GM23248 (cell line): Measurements from ENCODE around the gene EXOC1. TPM values are rescaled to one million over a fixed set of nuclear protein-coding genes. Genes with fewer than 3 reads are reported as not detected.
"Not testable (repeated sequence)": the region's sequence is repeated elsewhere in the genome, so short reads cannot be mapped to it uniquely, and the experiment has no call there.

Experiments
- DNase-seq: peaks from one replicate; pipeline ENCODE4 v3.0.0-alpha.2; 2015
- H2AFZ ChIP-seq: fragments of 200-600 bp; sonication (generic); 2 replicates; pipeline ENCODE4 v1.6.1; 2016; ENCODE audit warnings: antibody characterized with exemption
- H3F3A ChIP-seq: fragments of 200-600 bp; sonication (generic); 2 replicates; pipeline ENCODE4 v1.6.1; 2016; ENCODE audit warnings: mild to moderate bottlenecking, antibody characterized with exemption, mixed run types; ENCODE audit not compliant: insufficient read depth
- H3K27ac ChIP-seq: fragments of 200-600 bp; sonication (generic); 2 replicates; pipeline ENCODE4 v1.5.1; 2016; ENCODE audit warnings: mild to moderate bottlenecking
- H3K27me3 ChIP-seq: fragments of 200-600 bp; sonication (generic); replicated peaks from 2 replicates; pipeline ENCODE4 v1.6.1; 2016; ENCODE audit warnings: mild to moderate bottlenecking; ENCODE audit not compliant: insufficient read depth
- H3K36me3 ChIP-seq: fragments of 200-600 bp; sonication (generic); 2 replicates; pipeline ENCODE4 v1.6.1; 2016; ENCODE audit warnings: low read depth, mild to moderate bottlenecking
- H3K4me1 ChIP-seq: fragments of 200-600 bp; sonication (generic); 2 replicates; pipeline ENCODE4 v1.6.1; 2016; ENCODE audit warnings: mild to moderate bottlenecking; ENCODE audit not compliant: insufficient read depth
- H3K4me2 ChIP-seq: fragments of 200-600 bp; sonication (generic); one replicate; pipeline ENCODE4 v1.6.1; 2016; ENCODE audit warnings: mild to moderate bottlenecking; ENCODE audit not compliant: unreplicated experiment
- H3K4me3 ChIP-seq: fragments of 200-600 bp; sonication (generic); 2 replicates; pipeline ENCODE4 v1.5.1; 2016; ENCODE audit warnings: mild to moderate bottlenecking
- H3K79me2 ChIP-seq: fragments of 200-600 bp; sonication (generic); 2 replicates; pipeline ENCODE4 v1.6.1; 2016; ENCODE audit warnings: mild to moderate bottlenecking; ENCODE audit not compliant: insufficient read depth
- H3K9ac ChIP-seq: fragments of 200-600 bp; sonication (generic); 2 replicates; pipeline ENCODE4 v1.6.1; 2016; ENCODE audit warnings: mild to moderate bottlenecking
- H3K9me2 ChIP-seq: fragments of 200-600 bp; sonication (generic); 2 replicates; pipeline ENCODE4 v1.6.1; 2016; ENCODE audit warnings: mixed run types, mild to moderate bottlenecking, moderate library complexity; ENCODE audit not compliant: insufficient read depth
- H3K9me3 ChIP-seq: fragments of 200-600 bp; sonication (generic); one replicate; pipeline ENCODE4 v1.6.1; 2017; ENCODE audit warnings: low read depth
- H4K20me1 ChIP-seq: fragments of 200-600 bp; sonication (generic); 2 replicates; pipeline ENCODE4 v1.6.0; 2016; ENCODE audit not compliant: insufficient read depth
- EZH2 ChIP-seq: fragments of 200-600 bp; sonication (generic); IDR thresholded peaks from 2 replicates; pipeline ENCODE4 v1.6.1; 2018; ENCODE audit warnings: antibody characterized with exemption, mild to moderate bottlenecking; ENCODE audit not compliant: insufficient read depth, poor library complexity, severe bottlenecking
- EZH2phosphoT487 ChIP-seq: fragments of 200-600 bp; sonication (generic); IDR thresholded peaks from 2 replicates; pipeline ENCODE4 v1.6.1; 2018; ENCODE audit warnings: antibody characterized with exemption, moderate library complexity, mild to moderate bottlenecking, low read depth; ENCODE audit not compliant: insufficient read depth
- WGBS, 2 experiments: methylation state at CpG; one replicate each; pipeline ENCODE4 v1.1.6; 2015 to 2017; ENCODE audit warnings: low lambda C conversion rate in 2 of 2, low coverage in 1 of 2; ENCODE audit errors: missing lambda C conversion rate in 2 of 2; 5-methylcytosine and 5-hydroxymethylcytosine counted together
- in situ Hi-C: fragments of 300-500 bp; cut with MboI; formaldehyde crosslinking; loops from 2 replicates; pipeline ENCODE4 v1.15.0; 2020
- polyA plus RNA-seq: library from polyadenylated mRNA; unstranded; fragments of >200 nt; fragmentation: Nextera tagmentation; extraction: Ambion mirVana; gene quantifications from 2 replicates; pipeline ENCODE4 v1.2.1, GENCODE V29; 2016
- total RNA-seq: library from RNA; depleted of rRNA; stranded (reverse); fragments of >200 nt; shearing (Covaris generic); gene quantifications from 2 replicates; pipeline ENCODE4 v1.2.3, GENCODE V29; 2014

EXOC1 gene
- total and polyA plus RNA-seq, 2 experiments from 2014 or later, result 35.5 to 44.7 TPM

DNA sequence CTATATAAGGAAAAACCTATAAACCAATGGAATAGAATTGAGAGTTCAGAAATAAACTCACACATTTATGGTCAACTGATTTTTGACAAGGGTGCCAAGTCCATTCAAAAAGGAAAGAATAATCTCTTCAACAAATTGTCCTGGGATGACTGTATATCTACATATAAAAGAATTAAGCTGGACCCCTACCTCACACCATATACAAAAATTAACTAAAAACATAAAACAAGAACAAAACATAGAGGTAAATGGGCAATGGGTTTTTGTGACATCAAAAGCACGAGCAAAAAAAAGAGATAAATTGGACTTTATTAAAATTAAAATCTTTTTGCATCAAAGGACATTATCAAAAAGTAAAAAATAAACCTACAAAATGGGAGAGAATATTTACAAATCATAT lies 15.5 kb upstream of the EXOC1 start:
- H3K79me2 ChIP-seq, result no peaks in the 10 kb centered on the region
- H4K20me1 ChIP-seq, result no peaks in the 10 kb centered on the region
- H3K9ac ChIP-seq, result no peak overlapping the region
- in situ Hi-C loops, result no loop called here
- DNase-seq, result no peak
- TF ChIP-seq EZH2 (no peak), EZH2phosphoT487 (no peak)
- H2AFZ ChIP-seq, result no peak overlapping the region
- no peaks in the 10 kb centered on the region for H3K9me2 ChIP-seq
- no peak overlapping the region for H3K4me2 ChIP-seq
- 2 to 12% methylated on average over 1 of the region's 1 CpG for WGBS, 2 experiments
- no peaks in the 10 kb centered on the region for H3F3A ChIP-seq
- no peaks in the 10 kb centered on the region for H3K4me1 ChIP-seq
- H3K9me3 ChIP-seq, result no peaks in the 10 kb centered on the region
- H3K27me3 ChIP-seq, result no peaks in the 10 kb centered on the region
- H3K4me3 ChIP-seq, result no peak overlapping the region
- no peaks in the 10 kb centered on the region for H3K36me3 ChIP-seq
- no peak overlapping the region for H3K27ac ChIP-seq

DNA sequence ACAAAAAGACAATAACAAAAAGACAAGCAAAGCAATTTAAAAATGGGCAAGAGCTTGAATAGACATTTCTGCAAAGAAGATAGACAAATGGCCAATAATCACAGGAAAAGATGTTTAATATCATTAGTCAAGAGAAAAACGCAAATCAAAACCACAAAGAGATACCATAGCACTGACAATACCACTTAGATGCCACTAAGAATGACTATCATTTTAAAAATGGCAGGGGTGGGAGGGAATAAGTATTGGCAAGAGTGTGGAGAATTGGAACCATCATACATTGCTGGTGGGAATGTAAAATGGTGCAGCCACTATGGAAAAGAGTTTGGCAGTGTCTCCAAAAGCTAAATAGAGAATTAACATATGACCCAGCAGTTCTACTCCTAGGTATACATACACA lies 15.1 kb upstream of the EXOC1 start:
- H3K9me2 ChIP-seq, result no peaks in the 10 kb centered on the region
- H4K20me1 ChIP-seq, result no peaks in the 10 kb centered on the region
- no peaks in the 10 kb centered on the region for H3K4me1 ChIP-seq
- H3K4me3 ChIP-seq, result no peak overlapping the region
- H3K36me3 ChIP-seq, result no peaks in the 10 kb centered on the region
- no peaks in the 10 kb centered on the region for H3K27me3 ChIP-seq
- H3F3A ChIP-seq, result no peaks in the 10 kb centered on the region
- no peak overlapping the region for H3K4me2 ChIP-seq
- H3K79me2 ChIP-seq, result no peaks in the 10 kb centered on the region
- no peak overlapping the region for H3K27ac ChIP-seq
- 18 to 23% methylated on average over 1 of the region's 1 CpG for WGBS, 2 experiments
- no peak for TF ChIP-seq EZH2
- no peak for TF ChIP-seq EZH2phosphoT487
- peak; percentile 19 for DNase-seq
- H3K9ac ChIP-seq, result no peak overlapping the region
- no peak overlapping the region for H2AFZ ChIP-seq
- in situ Hi-C loops, result no loop called here
- no peaks in the 10 kb centered on the region for H3K9me3 ChIP-seq

DNA sequence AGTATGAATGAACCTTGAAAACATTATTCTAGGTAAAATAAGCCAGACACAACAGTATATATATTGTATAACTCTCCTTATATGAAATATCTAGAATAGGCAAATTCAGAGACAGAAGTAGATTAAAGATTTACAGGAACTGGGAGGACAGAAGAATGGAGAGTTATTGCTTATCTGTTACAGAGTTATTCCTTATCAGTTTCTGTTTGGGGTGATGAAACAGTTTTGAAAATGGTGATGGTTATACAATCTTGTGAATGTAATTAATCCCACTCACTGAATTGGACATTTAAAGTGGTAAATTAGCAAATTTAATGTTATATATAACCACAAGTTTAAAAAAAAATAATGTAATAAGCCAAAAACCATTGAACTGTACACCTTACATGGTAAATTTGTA lies 14.5 kb upstream of the EXOC1 start:
- H3K27me3 ChIP-seq, result no peaks in the 10 kb centered on the region
- no peak for TF ChIP-seq EZH2
- TF ChIP-seq EZH2phosphoT487, result no peak
- no peaks in the 10 kb centered on the region for H3K4me1 ChIP-seq
- no peak overlapping the region for H3K4me2 ChIP-seq
- no peak overlapping the region for H3K27ac ChIP-seq
- no peaks in the 10 kb centered on the region for H4K20me1 ChIP-seq
- H2AFZ ChIP-seq, result no peak overlapping the region
- no peaks in the 10 kb centered on the region for H3K9me3 ChIP-seq
- in situ Hi-C loops, result no loop called here
- no peaks in the 10 kb centered on the region for H3K79me2 ChIP-seq
- H3K9ac ChIP-seq, result no peak overlapping the region
- no peak overlapping the region for H3K4me3 ChIP-seq
- H3K9me2 ChIP-seq, result no peaks in the 10 kb centered on the region
- H3F3A ChIP-seq, result no peaks in the 10 kb centered on the region
- no peak for DNase-seq
- no peaks in the 10 kb centered on the region for H3K36me3 ChIP-seq

DNA sequence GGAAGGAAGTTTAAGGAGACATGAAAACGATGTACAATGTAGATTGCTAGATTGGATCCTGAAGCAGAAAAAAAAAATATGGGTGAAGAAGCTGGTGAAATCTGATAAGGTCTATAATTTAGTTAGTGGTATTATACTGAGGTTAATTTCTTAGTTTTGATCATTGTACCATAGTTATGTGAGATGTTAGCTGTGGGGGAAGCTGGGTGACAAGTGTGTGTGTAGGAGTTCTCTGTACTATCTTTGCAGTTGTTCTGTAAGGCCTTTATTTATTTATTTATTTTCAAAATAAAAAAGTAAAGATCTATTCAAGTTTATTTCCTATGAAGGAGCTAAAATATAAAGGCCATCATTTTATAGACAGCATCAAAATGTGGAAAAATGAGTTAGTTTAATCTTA lies 12.5 kb upstream of the EXOC1 start:
- Histone ChIP-seq H2AFZ (no peak overlapping the region), H4K20me1 (no peaks in the 10 kb centered on the region), H3K36me3 (no peaks in the 10 kb centered on the region), H3K4me2 (no peak overlapping the region), H3K9ac (no peak overlapping the region), H3K9me2 (no peaks in the 10 kb centered on the region), H3K79me2 (no peaks in the 10 kb centered on the region), H3K4me3 (no peak overlapping the region), H3F3A (no peaks in the 10 kb centered on the region), H3K4me1 (no peaks in the 10 kb centered on the region), H3K27me3 (no peaks in the 10 kb centered on the region), H3K27ac (no peak overlapping the region), H3K9me3 (no peaks in the 10 kb centered on the region)
- TF ChIP-seq EZH2 (no peak), EZH2phosphoT487 (no peak)
- 26 to 29% methylated on average over 1 of the region's 1 CpG for WGBS, 2 experiments
- in situ Hi-C loops, result no loop called here
- no peak for DNase-seq

DNA sequence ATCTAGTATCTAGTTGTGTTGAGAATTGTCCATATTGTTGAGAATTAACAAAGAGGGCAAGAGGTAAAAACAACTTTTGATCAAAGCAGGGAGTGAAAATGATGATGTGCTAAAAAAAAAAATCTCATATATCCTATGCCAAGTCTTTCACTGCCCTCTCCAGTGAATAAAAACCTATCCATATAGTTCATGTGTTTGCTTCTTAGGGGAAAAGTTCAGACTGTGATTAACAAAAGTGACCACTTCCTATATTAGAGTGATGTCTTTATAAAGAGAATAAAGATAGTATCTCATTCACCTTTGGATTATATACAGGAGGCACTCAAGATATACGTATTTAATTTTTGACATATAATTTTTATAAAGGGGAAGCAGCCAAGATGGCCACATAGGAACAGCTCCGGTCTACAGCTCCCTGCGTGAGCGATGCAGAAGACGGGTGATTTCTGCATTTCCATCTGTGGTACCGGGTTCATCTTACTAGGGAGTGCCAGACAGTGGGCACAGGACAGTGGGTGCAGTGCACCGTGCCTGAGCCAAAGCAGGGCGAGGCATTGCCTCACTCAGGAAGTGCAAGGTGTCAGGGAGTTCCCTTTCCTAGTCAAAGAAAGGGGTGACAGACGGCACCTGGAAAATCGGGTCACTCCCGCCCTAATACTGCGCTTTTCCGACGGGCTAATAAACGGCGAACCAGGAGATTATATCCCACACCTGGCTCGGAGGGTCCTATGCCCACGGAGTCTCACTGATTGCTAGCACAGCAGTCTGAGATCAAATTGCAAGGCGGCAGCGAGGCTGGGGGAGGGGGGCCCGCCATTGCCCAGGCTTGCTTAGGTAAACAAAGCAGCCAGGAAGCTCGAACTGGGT lies 11.8 kb upstream of the EXOC1 start:
- H3K27ac ChIP-seq, H3K4me1 ChIP-seq, H3F3A ChIP-seq, H3K9ac ChIP-seq, H3K36me3 ChIP-seq, in situ Hi-C loops, H3K9me3 ChIP-seq, DNase-seq, H3K4me2 ChIP-seq, H3K79me2 ChIP-seq, H3K27me3 ChIP-seq, H3K4me3 ChIP-seq, H4K20me1 ChIP-seq, H3K9me2 ChIP-seq, H2AFZ ChIP-seq: not testable (repeated sequence)
- WGBS, 2 experiments, result 59 to 65% methylated on average over 18 to 20 of the region's 22 CpGs

DNA sequence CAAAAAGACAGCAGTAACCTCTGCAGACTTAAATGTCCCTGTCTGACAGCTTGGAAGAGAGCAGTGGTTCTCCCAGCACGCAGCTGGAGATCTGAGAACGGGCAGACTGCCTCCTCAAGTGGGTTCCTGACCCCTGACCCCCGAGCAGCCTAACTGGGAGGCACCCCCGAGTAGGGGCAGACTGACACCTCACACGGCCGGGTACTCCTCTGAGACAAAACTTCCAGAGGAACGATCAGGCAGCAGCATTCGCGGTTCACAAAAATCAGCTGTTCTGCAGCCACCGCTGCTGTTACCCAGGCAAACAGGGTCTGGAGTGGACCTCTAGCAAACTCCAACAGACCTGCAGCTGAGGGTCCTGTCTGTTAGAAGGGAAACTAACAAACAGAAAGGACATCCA lies 11.1 kb upstream of the EXOC1 start:
- H4K20me1 ChIP-seq, H2AFZ ChIP-seq, H3K27me3 ChIP-seq, H3K4me2 ChIP-seq, H3K27ac ChIP-seq, H3K79me2 ChIP-seq, H3K9me2 ChIP-seq, H3K4me3 ChIP-seq, in situ Hi-C loops, H3F3A ChIP-seq, DNase-seq, H3K9ac ChIP-seq, H3K4me1 ChIP-seq, H3K36me3 ChIP-seq, H3K9me3 ChIP-seq: not testable (repeated sequence)
- 44% methylated on average over 10 of the region's 10 CpGs for WGBS, 2 experiments
